Anterior cingulate cortex (tissue), 58 donors: ENCODE data around the gene SH3GL1.

Source experiments
- DNase-seq, 58 donors: peaks; one replicate each; lab custom pipeline; 2025; lab: John Stamatoyannopoulos, UW

Gene SH3GL1

GRCh38 chr19:4402171-4403004 is 2.0 kb upstream of the SH3GL1 start, which contains the start of gene CHAF1A:
Gene CHAF1A, plus strand, starts transcription at chr19:4402640. Its CDS starts 123 bp downstream, at chr19:4402763.
- peak; percentile 92 to 100 (median 99) for DNase-seq

DNA sequence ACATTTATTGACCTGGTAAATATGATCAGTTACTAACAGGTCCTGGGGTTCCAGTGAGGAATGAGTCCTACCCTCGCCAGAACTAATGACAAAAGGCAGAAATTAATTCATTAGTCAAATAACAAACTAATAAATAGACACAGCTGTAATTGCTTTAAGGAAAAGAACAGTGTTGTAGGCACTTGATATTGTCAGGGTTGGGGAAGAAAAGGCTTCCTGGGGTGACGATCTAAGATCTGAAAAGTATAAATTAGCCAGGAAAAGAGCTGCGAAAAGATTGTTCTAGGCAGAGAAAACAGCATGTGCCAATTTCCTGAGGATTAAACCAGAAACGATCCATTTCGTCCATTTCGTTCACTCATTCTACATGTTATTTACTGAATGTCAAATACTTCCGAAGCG is 1.4 kb upstream of the SH3GL1 start:
- DNase-seq: no peak

DNA sequence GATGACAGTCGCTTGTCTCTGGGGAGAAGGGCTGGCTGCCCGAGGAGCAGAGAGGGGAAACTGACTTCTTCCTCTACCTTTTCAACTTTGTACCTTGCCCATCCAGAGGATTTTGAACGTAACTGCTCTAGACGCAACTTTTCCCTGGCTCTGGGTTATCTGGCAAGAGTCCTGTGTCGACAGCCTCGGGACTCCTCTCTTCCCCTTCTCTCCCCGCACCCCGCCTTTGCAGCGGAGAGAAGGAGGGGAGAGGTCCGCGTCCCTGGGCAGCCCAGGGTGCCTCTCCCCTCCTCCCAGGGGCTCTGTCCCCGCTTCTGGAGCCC is 574 bp downstream of the SH3GL1 start:
- DNase-seq: peak in 2 of 58 donors; percentile 51 to 59

DNA sequence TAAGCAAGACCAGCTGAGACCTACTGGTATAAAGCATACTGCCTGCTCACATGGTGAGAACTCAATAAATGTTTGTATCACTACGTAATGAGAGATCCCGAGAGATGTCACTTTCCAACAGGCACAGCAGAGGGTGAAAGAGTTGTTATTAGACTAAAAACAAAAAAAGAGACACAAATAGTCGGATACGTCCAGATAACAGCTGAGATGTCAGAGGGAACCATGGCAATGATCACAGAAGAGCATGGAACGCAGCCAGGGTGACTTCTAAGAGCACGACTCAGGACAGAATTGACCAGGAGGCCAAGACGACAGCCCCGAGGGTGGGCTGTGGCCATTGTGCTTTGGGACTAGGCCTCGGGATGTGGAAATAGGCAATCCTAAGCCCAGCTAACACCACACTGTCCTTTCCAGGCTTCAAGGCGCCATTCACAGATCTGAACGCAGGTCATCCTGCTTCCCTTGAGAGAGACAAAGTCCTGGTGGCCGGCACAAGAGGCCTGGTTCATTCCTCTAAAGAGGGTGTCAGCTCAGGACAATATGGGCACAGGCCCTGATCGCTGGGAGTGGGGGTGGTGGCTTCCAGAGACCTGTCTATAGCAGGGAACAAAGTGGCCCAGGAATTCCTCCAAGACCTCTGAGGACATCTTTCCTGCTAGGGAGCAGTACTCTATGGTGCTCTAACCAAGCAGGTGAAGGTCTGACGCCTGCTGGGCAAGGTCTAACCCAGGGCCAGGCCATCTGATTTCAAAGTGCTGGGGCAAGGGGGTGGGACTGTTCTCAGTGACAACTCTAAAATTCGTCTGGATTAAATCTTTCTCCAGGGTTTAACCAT is 3.2 kb downstream of the SH3GL1 start:
- no peak for DNase-seq

- peak in 5 of 58 donors; percentile 8 to 31 (median 10) for DNase-seq
Observed at GRCh38 chr19:4393947-4394590, 6.3 kb downstream of the SH3GL1 start.

DNA sequence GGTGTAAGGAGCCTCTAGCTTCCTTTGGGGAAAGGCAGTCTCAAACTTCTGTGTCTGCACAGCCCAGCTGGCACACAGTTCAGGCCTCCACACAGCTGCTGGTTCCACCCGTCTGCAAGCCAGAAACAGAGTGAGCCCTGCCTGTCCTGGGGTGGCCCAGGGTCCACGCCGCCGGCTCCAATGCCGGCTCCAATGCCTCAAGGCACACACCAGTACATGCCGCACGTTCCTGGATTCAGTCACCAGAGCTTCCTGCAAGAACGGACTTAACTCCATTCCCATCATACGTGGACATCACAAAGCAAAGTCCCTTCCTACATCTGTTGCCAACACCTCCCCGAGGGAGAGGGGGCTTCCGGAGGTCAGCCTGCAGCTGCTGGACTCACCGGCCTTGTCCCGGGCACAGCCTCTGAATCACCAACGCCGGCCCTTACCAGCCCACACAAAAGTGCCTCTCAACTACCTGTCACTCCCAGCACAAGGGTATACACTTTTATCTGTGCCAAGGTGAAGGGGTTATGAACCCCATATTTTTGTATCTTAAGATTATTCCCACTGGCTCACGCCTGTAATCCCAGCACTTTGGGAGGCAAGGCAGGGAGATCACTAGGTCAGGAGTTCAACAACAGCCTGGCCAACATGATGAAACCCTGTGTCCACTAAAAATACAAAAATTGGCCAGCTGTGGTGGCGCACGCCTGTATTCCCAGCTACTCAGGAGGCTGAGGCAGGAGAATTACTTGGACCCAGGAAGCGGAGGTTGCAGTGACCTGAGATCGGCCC is 8.5 kb downstream of the SH3GL1 start:
- DNase-seq: no peak

DNA sequence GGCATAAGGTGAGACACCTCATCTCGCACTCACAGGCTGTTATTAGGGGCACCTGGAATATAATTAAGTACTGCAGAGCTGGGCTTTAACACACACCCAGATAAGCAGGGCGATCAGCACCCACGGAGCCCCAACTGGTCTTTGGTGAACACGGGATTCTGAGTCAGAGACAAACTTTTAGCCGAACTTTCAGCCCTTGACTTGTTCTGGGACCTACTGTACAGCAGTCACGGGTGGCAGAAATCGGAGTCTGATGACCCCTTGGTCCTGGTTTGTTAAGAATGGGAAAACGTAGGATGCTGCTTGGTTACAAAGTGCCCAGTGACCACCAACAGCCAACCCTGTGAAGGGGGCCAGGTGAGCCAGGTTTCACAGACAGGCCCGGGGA is 9.0 kb downstream of the SH3GL1 start:
- no peak for DNase-seq

- peak in 1 of 58 donors; percentile 28 for DNase-seq
Observed at GRCh38 chr19:4390567-4391305, 9.6 kb downstream of the SH3GL1 start.

DNA sequence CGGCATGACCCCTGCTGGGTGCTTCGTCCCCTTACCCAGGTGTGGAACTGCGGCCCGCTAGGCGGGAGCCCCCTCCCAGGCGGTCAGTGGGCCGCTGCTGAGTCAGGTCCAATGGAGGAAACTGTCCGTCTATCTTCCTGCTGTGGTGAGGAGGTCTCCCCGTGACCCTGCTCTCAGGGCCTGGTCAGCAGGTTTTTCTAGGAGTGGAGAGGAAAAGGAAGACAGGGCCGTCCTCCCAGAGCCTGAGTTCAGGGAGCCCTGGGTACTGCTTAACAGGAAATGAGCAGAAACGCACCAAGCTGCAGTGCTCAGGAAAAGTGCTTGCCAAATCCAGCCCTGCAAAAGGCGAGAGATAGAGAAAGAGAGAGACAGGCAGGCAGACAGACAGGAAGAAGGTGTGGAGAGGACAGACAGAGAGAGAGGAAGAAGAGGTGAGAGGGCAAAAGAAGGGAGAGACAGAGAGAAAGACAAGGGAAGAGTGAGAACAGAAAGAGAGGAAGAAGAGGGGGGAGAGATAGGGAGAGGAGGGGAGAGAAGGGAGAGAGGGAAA is 10.3 kb downstream of the SH3GL1 start:
- peak in 3 of 58 donors; percentile 18 to 25 (median 19) for DNase-seq

DNA sequence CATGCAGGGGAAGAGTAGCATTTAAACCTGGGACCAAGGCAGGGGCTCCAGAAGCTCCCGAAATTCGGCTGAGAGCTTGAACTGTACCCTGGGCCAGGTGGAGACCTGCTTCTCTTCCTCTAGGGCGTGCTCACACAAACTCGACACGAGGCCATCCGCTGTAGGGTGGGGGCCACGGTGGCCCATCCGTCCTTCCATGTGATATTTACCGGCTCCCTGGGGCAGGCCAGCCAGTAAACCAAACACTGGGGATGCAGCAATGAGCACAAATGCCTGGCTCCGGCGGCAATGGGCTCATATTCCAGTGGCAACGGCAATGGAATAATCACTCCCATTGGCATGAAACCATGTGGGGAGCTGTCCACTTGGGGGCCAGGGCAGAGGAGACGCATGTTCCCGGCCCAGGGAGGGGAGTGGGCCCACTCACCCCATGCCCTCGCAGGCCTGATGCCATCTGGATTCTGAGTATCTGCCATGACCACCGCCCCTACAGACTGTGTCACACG is 10.8 kb downstream of the SH3GL1 start:
- no peak for DNase-seq

- DNase-seq: no peak
Observed at GRCh38 chr19:4389064-4389375, 11.3 kb downstream of the SH3GL1 start.

GRCh38 chr19:4388337-4389063 is 11.8 kb downstream of the SH3GL1 start:
- DNase-seq: peak in 11 of 58 donors; percentile 13 to 46 (median 29)

DNA sequence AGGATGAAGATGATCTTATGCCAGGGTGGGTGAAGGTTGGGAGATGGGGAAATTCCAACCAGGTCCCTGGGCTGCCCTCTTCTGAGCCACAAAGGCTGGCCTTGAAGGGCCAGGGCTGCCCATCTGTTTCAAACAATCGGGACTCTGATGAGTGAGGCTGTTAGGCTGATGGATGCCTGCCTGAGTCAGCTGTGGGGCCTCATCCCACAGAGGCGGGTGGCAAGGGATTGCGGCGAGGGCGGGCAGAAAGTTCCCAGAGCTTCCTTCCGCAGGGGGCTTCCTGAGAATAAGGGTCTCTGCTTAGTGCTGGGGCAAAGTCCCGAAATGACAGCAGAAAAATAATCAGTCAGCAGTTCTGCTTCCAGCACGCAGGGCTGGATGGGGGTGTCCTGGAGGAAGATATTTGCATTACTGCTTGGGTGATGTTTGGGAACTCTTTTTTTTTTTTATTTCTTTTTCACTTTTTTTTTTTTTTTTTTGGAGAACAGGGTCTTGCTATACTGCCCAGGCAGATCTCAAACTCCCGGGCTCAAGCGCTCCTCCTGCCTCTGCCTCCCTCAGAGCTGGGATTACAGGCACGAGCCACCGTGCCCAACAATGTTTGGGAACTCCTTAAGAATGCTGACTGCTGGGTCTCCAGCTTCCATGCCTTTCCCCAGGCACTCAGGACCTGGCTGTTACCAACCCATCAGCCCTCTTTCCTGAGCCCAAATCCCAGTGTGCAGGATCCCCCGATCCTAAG is 14.1 kb downstream of the SH3GL1 start:
- DNase-seq: peak in 33 of 58 donors; percentile 10 to 79 (median 44)

GRCh38 chr19:4385291-4386040 is 14.9 kb downstream of the SH3GL1 start:
- DNase-seq: peak in 3 of 58 donors; percentile 27 to 36 (median 35)

DNA sequence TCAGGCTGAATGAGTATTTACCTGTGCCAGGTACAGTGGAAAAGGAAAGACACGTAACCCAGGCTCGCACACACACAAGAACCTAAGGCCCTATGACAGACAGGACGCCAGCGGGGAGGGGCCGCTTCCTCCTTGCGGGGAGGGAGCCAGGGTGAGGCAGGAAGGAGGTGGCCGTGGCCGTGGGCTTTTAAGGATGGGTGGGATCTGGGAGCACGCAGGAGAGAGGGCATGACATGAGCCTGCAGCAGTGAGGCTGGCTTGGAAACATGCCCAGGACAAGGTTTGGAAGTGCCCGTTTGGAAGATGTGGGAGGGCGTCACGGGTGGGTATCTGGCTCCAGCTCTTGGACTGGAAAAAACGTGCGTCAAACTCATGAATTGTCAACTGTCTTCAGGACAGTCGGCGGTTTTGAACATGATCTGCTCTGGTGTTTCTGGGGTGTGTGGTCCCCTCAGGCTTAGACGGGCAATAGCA is 20.1 kb downstream of the SH3GL1 start:
- DNase-seq: no peak

GRCh38 chr19:4379383-4380253 is 20.7 kb downstream of the SH3GL1 start:
- DNase-seq: peak in 1 of 58 donors; percentile 24
